ENCODE measurements around the gene VTCN1.

The VTCN1 gene

GRCh38 chr1:117137281-117137855 is 73.4 kb downstream of the VTCN1 start:
- TF ChIP-seq POLR2A (IDR thresholded peaks at IDR 0.05; ENCODE audit: low read depth, low read length) = no peak
- no peak for TF ChIP-seq TAF1 (IDR thresholded peaks at IDR 0.05; ENCODE audit: borderline replicate concordance, low read depth, low read length)
- TF ChIP-seq POLR2AphosphoS5 (IDR thresholded peaks at IDR 0.05; ENCODE audit: low read depth, low read length) = no peak
- FAIRE-seq = no peak

DNA sequence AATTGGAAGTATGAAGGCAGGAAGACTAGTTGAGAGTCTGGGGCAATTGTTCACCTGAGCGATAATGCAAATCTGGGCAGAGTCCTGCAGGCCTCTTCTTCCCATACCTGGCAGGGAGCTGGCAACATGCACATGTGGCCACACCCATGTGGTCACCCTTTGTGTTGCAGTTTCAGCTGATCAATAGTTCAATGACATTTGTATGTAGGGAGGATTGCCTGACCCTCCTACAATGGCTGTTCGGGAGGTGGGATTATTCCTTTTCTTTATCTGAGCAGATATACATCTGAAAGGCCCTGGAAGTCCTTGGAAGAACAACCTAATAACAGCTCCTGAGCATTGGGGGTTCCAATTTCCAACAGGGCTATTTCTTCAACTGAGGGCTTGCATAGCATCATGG is 74.0 kb downstream of the VTCN1 start:
- DNase-seq (ENCODE audit: insufficient read length) (no peak), FAIRE-seq (no peak)
- TF ChIP-seq POLR2A (IDR thresholded peaks at IDR 0.05; ENCODE audit: low read depth, low read length) = no peak
- TF ChIP-seq POLR2AphosphoS5 (IDR thresholded peaks at IDR 0.05; ENCODE audit: low read depth, low read length) = no peak
- TF ChIP-seq TAF1 (IDR thresholded peaks at IDR 0.05; ENCODE audit: borderline replicate concordance, low read depth, low read length) = no peak

More at GRCh38 chr1:117137281-117137855, 73.4 kb downstream of the VTCN1 start:
- DNase-seq (ENCODE audit: insufficient read length) = no peak

DNA sequence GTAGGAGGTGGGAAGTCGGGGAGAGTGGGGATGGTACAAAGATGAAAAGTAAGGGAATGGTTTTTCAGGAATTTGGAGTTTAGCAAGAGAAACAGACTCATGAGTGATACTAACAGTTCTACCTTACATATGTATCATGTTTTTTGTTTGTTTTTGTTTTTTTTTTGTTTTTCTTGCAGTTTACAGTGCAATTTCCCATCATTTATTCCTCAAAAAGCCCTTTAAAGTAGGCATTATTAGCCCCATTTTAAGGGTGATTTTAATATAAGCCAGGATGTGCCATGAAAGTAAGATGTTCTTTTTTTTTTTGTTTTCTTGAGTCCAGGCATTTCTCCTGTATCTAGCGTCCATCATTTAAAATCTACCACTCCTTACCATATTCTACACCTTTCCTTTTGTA is 75.4 kb downstream of the VTCN1 start:
- DNase-seq (ENCODE audit: insufficient read length) = no peak
- TF ChIP-seq TAF1 (IDR thresholded peaks at IDR 0.05; ENCODE audit: borderline replicate concordance, low read depth, low read length) (no peak), POLR2AphosphoS5 (IDR thresholded peaks at IDR 0.05; ENCODE audit: low read depth, low read length) (no peak), POLR2A (IDR thresholded peaks at IDR 0.05; ENCODE audit: low read depth, low read length) (no peak)
- no peak for FAIRE-seq

DNA sequence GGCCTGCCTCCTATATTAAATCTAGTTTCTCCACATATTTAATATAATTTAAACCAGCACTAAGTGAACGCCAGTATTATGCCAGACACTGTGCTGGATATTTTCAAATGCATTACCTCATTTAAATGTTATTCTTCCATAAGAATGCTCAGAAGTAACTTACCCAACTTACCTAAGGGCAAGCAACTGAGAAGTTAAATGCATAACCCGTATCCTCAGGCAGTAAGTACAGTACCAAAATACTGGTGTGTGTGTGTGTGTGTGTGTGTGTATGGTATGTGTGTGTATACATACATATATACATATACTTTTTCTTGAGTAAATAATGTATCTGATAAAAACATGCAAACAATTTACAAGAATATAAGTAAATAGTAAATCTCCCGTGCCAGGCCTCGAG is 80.2 kb downstream of the VTCN1 start:
- TF ChIP-seq TAF1 (IDR thresholded peaks at IDR 0.05; ENCODE audit: borderline replicate concordance, low read depth, low read length) (no peak), POLR2A (IDR thresholded peaks at IDR 0.05; ENCODE audit: low read depth, low read length) (no peak), POLR2AphosphoS5 (IDR thresholded peaks at IDR 0.05; ENCODE audit: low read depth, low read length) (no peak)
- DNase-seq (ENCODE audit: insufficient read length) = no peak
- no peak for FAIRE-seq

DNA sequence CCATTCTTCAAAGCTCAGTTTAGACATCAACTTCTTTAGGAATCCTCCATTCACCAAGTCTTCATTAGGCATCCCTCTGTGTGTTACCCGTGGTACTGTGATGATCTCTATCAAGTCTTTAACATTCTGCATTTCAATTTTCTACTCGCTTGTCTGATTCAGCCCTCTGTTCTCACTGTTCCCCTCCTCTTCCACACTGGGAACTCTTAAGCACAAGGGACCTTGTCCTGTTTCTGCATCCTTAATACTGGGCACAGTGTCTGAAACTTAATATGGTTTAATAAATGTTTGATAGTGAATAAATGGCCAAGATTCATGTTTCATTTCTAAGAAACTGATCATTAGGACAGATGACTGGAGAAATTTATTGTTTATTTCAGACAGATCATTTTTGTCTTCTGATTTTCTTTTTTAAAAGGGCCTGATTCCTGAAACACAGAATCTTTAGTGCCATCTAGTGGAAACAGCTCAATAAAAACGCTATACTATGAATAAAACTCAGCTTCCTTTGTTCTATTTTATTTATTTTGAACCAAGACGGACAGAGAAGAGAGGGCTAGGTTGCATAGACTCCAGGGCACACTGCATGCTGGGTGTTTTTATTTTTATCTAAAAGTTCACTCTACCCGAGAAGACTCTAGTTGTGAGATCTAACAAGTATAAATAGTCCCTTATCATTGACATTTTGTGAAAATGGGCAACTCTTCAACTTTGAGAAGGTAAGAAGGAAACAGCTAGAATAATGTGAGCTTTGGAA is 82.2 kb downstream of the VTCN1 start:
- FAIRE-seq (no peak), DNase-seq (ENCODE audit: insufficient read length) (no peak)
- no peak for TF ChIP-seq POLR2AphosphoS5 (IDR thresholded peaks at IDR 0.05; ENCODE audit: low read depth, low read length)
- no peak for TF ChIP-seq TAF1 (IDR thresholded peaks at IDR 0.05; ENCODE audit: borderline replicate concordance, low read depth, low read length)
- TF ChIP-seq POLR2A (IDR thresholded peaks at IDR 0.05; ENCODE audit: low read depth, low read length) = no peak

DNA sequence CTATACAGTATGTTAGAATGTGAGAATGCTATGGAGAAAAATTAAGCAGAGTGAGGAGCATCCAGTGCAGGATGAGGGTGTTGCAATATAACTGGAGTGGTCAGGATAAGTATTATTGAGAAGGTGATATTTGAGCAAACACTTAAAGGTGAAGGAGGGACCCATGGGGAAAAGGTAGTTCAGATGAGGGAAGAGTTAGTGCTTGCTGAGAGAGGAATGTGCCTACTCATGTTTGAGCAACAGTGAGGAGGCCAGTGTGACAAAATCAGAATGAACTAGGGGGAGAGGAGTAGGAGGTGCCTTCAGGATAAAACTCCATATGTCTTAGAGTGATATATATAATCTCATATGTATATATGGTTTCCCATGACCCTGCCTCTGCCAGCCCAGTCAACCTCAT is 82.9 kb downstream of the VTCN1 start:
- TF ChIP-seq POLR2A (IDR thresholded peaks at IDR 0.05; ENCODE audit: low read depth, low read length) = no peak
- TF ChIP-seq TAF1 (IDR thresholded peaks at IDR 0.05; ENCODE audit: borderline replicate concordance, low read depth, low read length) = no peak
- no peak for TF ChIP-seq POLR2AphosphoS5 (IDR thresholded peaks at IDR 0.05; ENCODE audit: low read depth, low read length)
- FAIRE-seq (no peak), DNase-seq (ENCODE audit: insufficient read length) (no peak)

DNA sequence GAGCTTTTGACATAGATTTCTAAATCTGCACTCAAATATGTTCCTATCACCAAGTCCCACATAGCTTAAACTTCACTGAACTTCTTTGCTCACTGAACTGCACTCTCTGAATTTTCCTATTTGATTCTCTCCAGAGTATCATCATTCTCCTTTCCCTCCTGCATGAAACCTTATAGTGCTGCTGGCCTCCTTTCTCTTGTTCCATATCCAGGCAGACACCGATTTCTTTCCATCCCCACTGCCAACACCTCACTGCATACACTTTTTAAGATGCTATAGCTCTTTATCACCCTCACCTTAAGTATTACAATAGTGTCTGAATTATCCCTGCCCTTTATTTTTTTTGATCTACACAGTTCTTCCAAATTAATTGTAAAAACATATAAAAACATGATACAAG is 86.1 kb downstream of the VTCN1 start:
- DNase-seq (ENCODE audit: insufficient read length) (no peak), FAIRE-seq (no peak)
- TF ChIP-seq POLR2AphosphoS5 (IDR thresholded peaks at IDR 0.05; ENCODE audit: low read depth, low read length) (no peak), POLR2A (IDR thresholded peaks at IDR 0.05; ENCODE audit: low read depth, low read length) (no peak), TAF1 (IDR thresholded peaks at IDR 0.05; ENCODE audit: borderline replicate concordance, low read depth, low read length) (no peak)

- FAIRE-seq = no peak
- DNase-seq (ENCODE audit: insufficient read length) = no peak
- TF ChIP-seq TAF1 (IDR thresholded peaks at IDR 0.05; ENCODE audit: borderline replicate concordance, low read depth, low read length) = no peak
- no peak for TF ChIP-seq POLR2AphosphoS5 (IDR thresholded peaks at IDR 0.05; ENCODE audit: low read depth, low read length)
- TF ChIP-seq POLR2A (IDR thresholded peaks at IDR 0.05; ENCODE audit: low read depth, low read length) = no peak
Observed at GRCh38 chr1:117123274-117123673, 87.5 kb downstream of the VTCN1 start.

DNA sequence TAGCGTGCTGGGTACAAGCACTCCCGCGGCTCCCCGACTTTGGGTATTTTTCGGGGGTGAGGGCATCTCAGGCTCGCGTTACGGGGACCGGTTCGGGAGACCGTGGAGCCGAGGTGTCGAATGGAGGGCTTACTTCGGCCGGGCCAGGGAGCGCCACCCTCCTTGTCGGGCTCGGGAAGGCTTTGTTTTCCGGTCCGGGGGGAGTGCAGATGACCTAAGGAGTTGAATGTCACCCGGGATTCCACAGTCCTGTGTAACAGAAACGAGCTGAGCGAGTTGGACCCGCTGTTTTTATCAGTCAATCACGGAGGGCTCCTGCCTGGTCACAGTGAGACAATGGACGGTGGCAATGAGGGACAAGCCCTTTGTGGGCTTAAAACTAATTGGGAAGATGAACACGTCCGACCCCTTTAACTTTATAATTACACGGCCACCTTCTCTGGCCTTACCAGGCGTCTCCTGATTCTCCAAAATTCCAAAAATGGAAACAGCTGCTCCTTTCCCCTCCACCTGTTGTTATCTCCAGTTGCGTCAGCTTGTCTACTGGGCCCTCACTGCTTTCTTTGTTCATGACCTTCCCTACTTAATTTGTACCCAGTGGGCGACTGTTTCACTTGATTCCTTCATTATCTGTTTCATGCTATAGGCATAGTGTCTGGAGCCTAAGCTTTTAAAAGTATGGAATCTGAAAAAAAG is 88.2 kb downstream of the VTCN1 start:
- no peak for DNase-seq (ENCODE audit: insufficient read length)
- TF ChIP-seq POLR2AphosphoS5 (IDR thresholded peaks at IDR 0.05; ENCODE audit: low read depth, low read length) (no peak), TAF1 (IDR thresholded peaks at IDR 0.05; ENCODE audit: borderline replicate concordance, low read depth, low read length) (no peak), POLR2A (IDR thresholded peaks at IDR 0.05; ENCODE audit: low read depth, low read length) (no peak)
- FAIRE-seq = no peak

DNA sequence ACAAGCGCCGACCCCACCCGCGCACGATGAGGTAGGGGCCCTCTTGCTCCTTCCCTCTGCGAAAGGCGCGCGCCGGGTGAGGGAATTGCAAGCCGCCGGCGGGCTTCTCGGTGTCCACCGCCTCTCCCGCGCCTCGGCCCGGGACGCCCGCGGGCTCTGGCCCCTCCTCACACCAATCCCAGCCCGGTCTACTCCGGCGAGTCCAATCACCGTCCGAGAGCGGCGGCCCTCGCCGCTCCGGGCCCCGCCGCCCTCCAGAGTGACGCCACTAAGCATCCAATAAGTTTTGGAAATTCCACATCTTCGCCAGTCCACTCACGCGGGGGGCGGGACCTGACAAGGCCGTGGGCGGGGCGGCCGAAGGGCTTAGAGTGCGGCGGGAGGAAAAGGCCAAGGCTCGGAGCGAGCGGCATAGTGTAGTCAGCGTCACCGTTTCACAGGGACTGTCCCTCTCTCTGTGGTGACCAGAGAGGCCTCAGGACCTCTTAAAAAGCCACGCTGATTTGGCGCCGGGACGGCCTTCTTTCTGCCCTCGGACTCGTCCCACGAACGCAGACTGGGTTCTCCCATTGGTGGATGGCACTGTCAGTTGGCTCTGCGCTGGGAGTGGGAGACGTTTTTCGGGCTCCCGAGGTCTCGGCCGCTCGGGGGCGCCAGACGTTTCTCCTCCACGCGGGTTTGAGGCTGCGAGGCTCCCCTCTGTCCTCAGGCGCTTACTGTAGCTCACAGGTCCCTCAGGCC is 89.0 kb downstream of the VTCN1 start, which contains the start of gene TRIM45:
Gene TRIM45 (minus strand): TSS at position 161 of the 741 bp plus-strand sequence. CDS start 548 bp downstream, outside the sequence.
- no peak for TF ChIP-seq POLR2AphosphoS5 (IDR thresholded peaks at IDR 0.05; ENCODE audit: low read depth, low read length)
- TF ChIP-seq POLR2A (IDR thresholded peaks at IDR 0.05; ENCODE audit: low read depth, low read length) = peak; percentile 38; the same call in 1 of the 2 replicates
- FAIRE-seq (peak; percentile 83), DNase-seq (ENCODE audit: insufficient read length) (peak; percentile 73)
